GM19455 (cell line): ENCODE measurements around the gene ATF4.

ENCODE experiments used
- ATAC-seq: cut with Tn5 transposase; IDR thresholded peaks from one replicate; pipeline ENCODE4 v1.9.1; 2021; ENCODE audit not compliant: unreplicated experiment

The ATF4 gene, protein sequence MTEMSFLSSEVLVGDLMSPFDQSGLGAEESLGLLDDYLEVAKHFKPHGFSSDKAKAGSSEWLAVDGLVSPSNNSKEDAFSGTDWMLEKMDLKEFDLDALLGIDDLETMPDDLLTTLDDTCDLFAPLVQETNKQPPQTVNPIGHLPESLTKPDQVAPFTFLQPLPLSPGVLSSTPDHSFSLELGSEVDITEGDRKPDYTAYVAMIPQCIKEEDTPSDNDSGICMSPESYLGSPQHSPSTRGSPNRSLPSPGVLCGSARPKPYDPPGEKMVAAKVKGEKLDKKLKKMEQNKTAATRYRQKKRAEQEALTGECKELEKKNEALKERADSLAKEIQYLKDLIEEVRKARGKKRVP

DNA sequence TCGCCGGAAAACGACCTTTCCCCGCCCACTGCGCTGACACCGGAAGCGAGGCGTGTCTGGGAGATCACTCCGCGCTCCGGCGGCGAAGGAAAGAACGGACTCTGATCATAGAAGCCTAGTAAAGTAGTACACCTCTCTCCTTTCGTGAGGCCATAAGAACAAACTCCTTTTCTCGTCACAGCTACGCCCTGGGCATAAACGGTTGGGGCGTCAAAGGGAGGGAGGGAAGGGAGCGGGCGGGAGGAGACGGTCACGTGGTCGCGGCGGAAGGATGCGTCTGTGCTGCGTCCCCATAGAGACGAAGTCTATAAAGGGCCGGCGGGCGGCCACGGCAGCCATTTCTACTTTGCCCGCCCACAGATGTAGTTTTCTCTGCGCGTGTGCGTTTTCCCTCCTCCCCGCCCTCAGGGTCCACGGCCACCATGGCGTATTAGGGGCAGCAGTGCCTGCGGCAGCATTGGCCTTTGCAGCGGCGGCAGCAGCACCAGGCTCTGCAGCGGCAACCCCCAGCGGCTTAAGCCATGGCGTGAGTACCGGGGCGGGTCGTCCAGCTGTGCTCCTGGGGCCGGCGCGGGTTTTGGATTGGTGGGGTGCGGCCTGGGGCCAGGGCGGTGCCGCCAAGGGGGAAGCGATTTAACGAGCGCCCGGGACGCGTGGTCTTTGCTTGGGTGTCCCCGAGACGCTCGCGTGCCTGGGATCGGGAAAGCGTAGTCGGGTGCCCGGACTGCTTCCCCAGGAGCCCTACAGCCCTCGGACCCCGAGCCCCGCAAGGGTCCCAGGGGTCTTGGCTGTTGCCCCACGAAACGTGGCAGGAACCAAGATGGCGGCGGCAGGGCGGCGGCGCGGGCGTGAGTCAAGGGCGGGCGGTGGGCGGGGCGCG lies at the start of gene ATF4:
TSS of gene ATF4 (plus strand) at position 337 of the 880 bp plus-strand sequence. CDS start 884 bp downstream, outside the sequence.
- ATAC-seq = peak; percentile 38

GRCh38 chr22:39471381-39472141 lies 48.8 kb upstream of the ATF4 start:
- ATAC-seq = no peak

GRCh38 chr22:39472570-39473556 lies 47.5 kb upstream of the ATF4 start:
- ATAC-seq = no peak

DNA sequence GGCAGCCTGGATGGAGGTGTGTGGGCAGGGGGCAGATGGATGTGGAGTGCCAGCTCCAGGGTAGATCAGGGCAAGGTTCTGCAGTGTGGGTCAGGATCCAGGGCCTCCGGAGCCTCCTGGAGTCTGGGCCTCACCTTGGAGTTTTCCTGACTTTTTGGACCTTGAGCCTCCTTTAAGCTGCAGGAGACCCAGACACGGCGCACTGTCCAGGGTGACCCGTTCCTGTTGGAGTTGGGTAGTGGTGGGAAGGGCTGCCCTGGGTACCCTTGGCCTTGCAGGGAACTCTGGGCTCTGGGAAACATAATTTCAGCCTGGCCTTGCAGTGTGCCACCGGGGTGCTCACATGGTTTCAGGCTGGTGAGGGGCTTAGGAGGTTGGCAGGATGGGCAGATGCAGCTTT lies 46.5 kb upstream of the ATF4 start:
- ATAC-seq = no peak

DNA sequence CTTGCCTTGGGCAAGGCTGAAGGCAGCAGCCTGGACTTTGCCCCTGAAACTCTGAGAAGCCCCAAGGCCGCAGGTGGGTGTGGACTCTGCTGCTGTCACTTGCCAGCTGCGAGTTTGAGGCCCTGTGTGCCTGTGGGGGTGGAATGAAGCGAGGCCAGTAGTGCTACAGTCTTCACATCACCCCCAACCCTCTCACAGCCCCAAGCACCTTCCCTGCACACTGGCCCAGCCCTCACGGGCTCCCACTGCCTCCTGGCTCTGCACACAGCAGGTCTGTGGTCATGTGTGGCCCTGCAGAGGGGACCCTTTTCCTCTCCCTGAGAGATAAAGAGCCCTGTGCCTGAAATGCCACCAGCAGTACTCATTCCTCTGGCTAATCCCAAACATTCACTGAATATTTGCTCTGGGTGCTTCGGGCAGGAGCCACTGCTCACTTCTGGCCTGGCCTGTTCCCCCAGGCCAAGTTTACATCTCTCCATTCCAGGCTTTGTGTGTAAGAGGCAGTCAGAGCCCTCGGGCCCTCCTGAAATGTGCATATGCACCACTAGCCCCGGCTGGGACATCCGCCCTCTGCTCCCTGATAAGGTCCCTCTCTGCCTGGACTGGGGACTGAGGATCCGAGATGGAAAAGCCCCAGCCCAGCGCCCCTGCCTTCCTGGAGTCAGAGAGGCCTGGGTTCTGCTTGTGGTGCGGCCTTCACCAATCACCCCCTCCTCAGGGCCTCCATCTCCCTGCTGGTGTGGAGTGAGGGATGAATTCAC lies 45.8 kb upstream of the ATF4 start:
- ATAC-seq = no peak

DNA sequence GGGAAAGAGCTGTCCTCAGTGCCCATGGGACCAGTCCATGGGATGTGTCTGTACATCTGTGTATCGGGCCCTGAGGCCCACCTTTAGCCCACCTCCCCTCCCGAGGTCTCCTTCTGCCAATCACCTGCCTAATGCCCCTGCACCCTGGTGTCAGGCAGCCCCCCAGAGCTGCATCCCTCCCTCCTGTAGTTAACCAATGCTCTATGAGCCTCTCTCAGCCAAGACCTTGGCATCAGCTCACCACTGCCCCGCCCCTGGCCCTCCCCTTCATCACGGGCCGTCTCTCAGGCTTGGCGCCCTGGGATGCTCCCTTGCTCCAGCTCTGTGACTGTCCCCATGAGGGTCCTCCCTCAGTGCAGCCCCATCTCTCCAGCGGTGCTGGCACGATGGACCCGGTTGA lies 45.0 kb upstream of the ATF4 start:
- ATAC-seq = no peak

DNA sequence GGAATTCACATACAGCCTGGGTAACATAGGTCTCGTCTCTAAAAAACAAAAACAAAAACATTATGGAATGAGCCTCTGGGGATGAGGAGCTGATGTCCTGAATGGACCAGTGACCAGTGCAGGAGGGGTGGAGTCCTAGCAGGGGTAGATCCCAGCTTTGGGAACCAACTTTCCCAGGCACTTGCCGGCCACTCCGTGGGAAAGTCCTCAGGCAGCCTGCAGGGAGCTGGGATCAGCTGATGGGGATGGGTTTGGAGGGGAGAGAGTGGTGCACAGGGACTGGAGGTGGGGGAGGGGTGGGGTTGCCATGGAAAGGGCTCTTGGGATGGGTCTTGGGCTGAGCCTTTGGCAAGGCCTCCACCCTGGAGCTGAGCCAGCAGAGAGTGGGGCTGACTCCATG lies 44.5 kb upstream of the ATF4 start:
- ATAC-seq = no peak

DNA sequence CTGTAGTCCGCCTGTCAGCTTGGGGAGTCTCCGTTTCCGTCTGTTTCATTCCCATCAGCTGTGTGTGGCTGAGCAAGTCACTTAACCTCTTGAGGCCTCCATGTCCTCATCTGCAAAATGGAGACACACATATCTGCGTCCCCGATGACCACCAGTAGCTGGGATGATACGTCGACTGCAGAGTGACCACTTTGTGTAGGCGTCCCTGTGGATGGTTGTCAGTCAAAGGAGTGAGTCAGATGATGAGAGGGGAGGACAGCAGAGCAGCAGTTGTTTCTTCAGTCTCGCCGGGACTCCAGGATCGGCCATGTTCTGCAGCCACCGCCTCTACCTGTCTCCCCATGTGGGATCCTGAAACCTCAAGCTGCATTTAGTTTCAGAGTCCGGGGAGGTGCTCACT lies 43.7 kb upstream of the ATF4 start:
- ATAC-seq = no peak

GRCh38 chr22:39477542-39477941 lies 42.8 kb upstream of the ATF4 start:
- no peak for ATAC-seq

GRCh38 chr22:39478441-39478850 lies 41.9 kb upstream of the ATF4 start:
- no peak for ATAC-seq

- no peak for ATAC-seq
Measured at GRCh38 chr22:39479254-39479653, 41.1 kb upstream of the ATF4 start.

DNA sequence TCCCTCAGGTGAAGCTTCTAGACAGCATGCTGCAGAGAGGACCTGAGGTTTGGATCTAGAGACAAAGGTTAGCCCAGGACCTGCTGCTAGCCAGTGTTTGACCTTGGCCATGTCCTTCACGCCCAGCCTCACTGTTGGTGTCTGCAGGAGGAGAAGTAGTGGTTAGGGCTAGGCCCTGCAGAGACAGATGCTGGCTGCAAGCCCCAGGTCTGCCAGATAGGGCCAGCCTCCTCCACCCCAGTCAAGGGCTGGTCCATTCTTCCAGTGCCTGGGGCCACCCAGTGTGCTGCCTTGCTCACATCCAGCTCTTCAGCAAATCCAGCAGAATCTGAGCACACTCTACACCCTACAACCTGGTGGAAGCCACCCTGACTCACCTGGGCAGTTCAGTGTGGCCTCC lies 39.8 kb upstream of the ATF4 start:
- ATAC-seq = no peak

- ATAC-seq = no peak
Measured at GRCh38 chr22:39481054-39481453, 39.3 kb upstream of the ATF4 start.

- no peak for ATAC-seq
Measured at GRCh38 chr22:39481595-39481994, 38.8 kb upstream of the ATF4 start.

GRCh38 chr22:39482768-39483167 lies 37.6 kb upstream of the ATF4 start:
- ATAC-seq = no peak

DNA sequence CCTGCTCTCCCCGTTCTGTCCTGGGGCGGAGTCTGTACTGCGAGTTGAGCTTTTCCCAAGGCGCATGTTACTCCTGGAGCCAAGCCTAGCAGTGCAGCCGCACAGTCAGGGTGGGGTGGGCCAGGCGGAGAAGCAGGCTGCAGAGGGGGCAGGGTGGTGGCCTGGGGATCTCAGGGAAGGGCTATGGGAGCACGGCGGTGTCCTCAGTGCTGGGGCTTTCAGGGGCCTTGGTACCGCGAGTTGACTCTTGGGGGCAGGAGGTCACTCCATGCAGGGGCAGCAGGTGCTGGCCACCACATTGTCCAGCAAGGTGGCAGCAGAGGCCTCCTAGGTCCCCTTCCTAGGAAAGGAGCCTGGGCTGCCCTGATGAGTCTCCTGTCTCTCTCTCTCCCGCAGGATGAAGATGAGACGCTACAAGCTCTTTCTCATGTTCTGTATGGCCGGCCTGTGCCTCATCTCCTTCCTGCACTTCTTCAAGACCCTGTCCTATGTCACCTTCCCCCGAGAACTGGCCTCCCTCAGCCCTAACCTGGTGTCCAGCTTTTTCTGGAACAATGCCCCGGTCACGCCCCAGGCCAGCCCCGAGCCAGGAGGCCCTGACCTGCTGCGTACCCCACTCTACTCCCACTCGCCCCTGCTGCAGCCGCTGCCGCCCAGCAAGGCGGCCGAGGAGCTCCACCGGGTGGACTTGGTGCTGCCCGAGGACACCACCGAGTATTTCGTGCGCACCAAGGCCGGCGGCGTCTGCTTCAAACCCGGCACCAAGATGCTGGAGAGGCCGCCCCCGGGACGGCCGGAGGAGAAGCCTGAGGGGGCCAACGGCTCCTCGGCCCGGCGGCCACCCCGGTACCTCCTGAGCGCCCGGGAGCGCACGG lies 33.2 kb upstream of the ATF4 start:
- ATAC-seq = no peak

DNA sequence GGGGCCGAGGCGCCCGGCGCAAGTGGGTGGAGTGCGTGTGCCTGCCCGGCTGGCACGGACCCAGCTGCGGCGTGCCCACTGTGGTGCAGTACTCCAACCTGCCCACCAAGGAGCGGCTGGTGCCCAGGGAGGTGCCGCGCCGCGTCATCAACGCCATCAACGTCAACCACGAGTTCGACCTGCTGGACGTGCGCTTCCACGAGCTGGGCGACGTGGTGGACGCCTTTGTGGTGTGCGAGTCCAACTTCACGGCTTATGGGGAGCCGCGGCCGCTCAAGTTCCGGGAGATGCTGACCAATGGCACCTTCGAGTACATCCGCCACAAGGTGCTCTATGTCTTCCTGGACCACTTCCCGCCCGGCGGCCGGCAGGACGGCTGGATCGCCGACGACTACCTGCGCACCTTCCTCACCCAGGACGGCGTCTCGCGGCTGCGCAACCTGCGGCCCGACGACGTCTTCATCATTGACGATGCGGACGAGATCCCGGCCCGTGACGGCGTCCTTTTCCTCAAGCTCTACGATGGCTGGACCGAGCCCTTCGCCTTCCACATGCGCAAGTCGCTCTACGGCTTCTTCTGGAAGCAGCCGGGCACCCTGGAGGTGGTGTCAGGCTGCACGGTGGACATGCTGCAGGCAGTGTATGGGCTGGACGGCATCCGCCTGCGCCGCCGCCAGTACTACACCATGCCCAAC lies 32.4 kb upstream of the ATF4 start:
- no peak for ATAC-seq

DNA sequence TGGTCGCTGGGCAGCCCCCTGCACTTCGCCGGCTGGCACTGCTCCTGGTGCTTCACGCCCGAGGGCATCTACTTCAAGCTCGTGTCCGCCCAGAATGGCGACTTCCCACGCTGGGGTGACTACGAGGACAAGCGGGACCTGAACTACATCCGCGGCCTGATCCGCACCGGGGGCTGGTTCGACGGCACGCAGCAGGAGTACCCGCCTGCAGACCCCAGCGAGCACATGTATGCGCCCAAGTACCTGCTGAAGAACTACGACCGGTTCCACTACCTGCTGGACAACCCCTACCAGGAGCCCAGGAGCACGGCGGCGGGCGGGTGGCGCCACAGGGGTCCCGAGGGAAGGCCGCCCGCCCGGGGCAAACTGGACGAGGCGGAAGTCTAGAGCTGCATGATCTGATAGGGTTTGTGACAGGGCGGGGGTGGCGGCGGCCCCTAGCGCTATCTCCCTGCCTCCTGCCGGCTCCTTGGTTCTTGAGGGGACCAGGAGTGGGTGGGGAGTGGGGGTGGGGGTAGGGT lies 31.7 kb upstream of the ATF4 start:
- ATAC-seq = no peak
